Adrenal gland (tissue), 12 donors: ENCODE measurements around the gene LEKR1. TPM values are rescaled to one million over a fixed set of nuclear protein-coding genes. Genes with fewer than 3 reads are reported as not detected.

Experiments
- DNase-seq, 7 donors: peaks; one replicate each; pipeline ENCODE4 v3.0.0-alpha.2; 2019 to 2020
- H3K27ac ChIP-seq, 5 donors: fragments of 200-600 bp; sonication (generic) in 4 of 5; 1 replicate in 3 of 5; 2 replicates in 2 of 5; pipeline versions ENCODE4 v1.5.1 to v1.8.0; 2016 to 2020; ENCODE audit warnings: mild to moderate bottlenecking in 1 of 5
- H3K27me3 ChIP-seq: fragments of 200-600 bp; 2 replicates; pipeline ENCODE4 v1.8.0; 2021
- H3K36me3 ChIP-seq, 2 donors: fragments of 200-600 bp; replicated peaks in 1 of 2; 1 replicate in 1 of 2; 2 replicates in 1 of 2; pipeline versions ENCODE4 v1.5.1 to v1.8.0; 2018 to 2022
- H3K4me1 ChIP-seq, 2 donors: fragments of 200-600 bp; replicated peaks in 1 of 2; 1 replicate in 1 of 2; 2 replicates in 1 of 2; pipeline versions ENCODE4 v1.5.1 to v1.8.0; 2018 to 2021
- H3K4me3 ChIP-seq, 4 donors: fragments of 200-600 bp; sonication (generic) in 3 of 4; one replicate each; pipeline ENCODE4 v1.5.1; 2016 to 2018
- H3K9me3 ChIP-seq, 3 donors: fragments of 200-600 bp; sonication (generic) in 1 of 3; replicated peaks in 1 of 3; 1 replicate in 2 of 3; 2 replicates in 1 of 3; pipeline versions ENCODE4 v1.5.1 to v1.8.0; 2016 to 2021
- POLR2A ChIP-seq, 2 donors: fragments of 450-650 bp; IDR thresholded peaks; one replicate each; pipeline ENCODE4 v1.6.1; 2017; ENCODE audit warnings: antibody characterized with exemption in 2 of 2, mild to moderate bottlenecking in 2 of 2, moderate library complexity in 1 of 2
- WGBS, 4 donors: extraction: QIAGEN DNeasy Blood & Tissue Kit in 2 of 4; methylation state at CpG; one replicate each; pipeline versions ENCODE4 v1.1.5 to v1.1.7; 2013 to 2017; 5-methylcytosine and 5-hydroxymethylcytosine counted together
- intact Hi-C, 2 donors: fragments of 100-400 bp; cut with DNase I; formaldehyde crosslinking; loops; one replicate each; pipeline versions ENCODE4 v1.14.1 to v1.15.0; 2022 to 2023
- polyA plus RNA-seq, 3 donors: library from polyadenylated mRNA; stranded (reverse); fragments of 200-250 nt in 2 of 3; fragments of 350-450 nt in 1 of 3; fragmentation: Illumina TruSeq in 1 of 3; extraction: RNeasy Lipid Tissue Mini Kit (QIAGEN cat#74804) in 1 of 3; gene quantifications; one replicate each; pipeline ENCODE4 v1.2.3, GENCODE V29; 2013 to 2014
- small RNA-seq, 2 donors: library from RNA; depleted of rRNA; stranded (forward); fragments of <200 nt; gene quantifications; one replicate each; pipeline ENCODE3, GENCODE V24; 2016
- total RNA-seq, 9 donors: library from RNA; depleted of rRNA in 4 of 9; stranded (reverse); fragments of >200 nt in 4 of 9; fragments of 120-200 nt in 1 of 9; fragmentation: NEBNext Ultra II Directional in 1 of 9; extraction: Animal tissue kit (Norgen Biotek cat#: 25700) in 1 of 9; gene quantifications; one replicate each; pipeline versions ENCODE4 v1.1.0 to v1.2.4, GENCODE V29; 2013 to 2023
- TF ChIP-seq, protein P1 (sequence below), 6 experiments: fragments of 450-650 bp in 4 of 6; fragments of 200-600 bp in 2 of 6; sonication (generic) in 1 of 6; IDR thresholded peaks; 1 replicate in 5 of 6; 2 replicates in 1 of 6; pipeline versions ENCODE4 v1.5.1 to v1.8.0; 2016 to 2021; ENCODE audit warnings: antibody characterized with exemption in 6 of 6, mild to moderate bottlenecking in 2 of 6, moderate library complexity in 1 of 6
- donor health status: healthy with polysubstance abuse.
- donor health status: Bipolar disorder and iron deficiency.
- donor health status: DM: yes; HTN: yes; CAD: no.
- donor health status: DM: no; HTN: no; CAD: no.
- donor health status: DM: no; HTN: no; CAD: no.
- donor health status: DM: yes; HTN: yes; CAD: no.

The LEKR1 gene
- total and polyA plus RNA-seq, 12 donors: 0.28 to 2.3 (median 1.5) TPM

DNA sequence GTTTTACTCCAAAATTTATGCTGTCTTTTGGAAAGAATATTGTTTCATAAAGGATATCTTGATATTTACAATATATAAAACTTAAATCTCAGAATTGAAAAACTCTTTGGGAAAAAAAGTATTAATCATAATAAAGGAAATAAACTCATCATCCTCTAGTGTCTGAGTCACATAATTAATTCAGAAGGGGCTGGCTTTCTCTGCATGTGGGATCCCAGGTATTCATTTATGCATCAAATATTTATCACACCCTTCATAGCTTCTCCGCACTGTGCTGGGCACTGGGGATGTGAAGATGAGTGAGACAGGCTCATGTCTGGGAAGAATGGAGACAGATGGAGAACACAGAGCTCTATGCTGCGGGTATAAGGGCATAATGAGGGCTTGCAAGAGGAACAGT lies 268.1 kb downstream of the LEKR1 start:
- H3K27ac ChIP-seq: no peak overlapping the region
- TF ChIP-seq, protein P1, sequence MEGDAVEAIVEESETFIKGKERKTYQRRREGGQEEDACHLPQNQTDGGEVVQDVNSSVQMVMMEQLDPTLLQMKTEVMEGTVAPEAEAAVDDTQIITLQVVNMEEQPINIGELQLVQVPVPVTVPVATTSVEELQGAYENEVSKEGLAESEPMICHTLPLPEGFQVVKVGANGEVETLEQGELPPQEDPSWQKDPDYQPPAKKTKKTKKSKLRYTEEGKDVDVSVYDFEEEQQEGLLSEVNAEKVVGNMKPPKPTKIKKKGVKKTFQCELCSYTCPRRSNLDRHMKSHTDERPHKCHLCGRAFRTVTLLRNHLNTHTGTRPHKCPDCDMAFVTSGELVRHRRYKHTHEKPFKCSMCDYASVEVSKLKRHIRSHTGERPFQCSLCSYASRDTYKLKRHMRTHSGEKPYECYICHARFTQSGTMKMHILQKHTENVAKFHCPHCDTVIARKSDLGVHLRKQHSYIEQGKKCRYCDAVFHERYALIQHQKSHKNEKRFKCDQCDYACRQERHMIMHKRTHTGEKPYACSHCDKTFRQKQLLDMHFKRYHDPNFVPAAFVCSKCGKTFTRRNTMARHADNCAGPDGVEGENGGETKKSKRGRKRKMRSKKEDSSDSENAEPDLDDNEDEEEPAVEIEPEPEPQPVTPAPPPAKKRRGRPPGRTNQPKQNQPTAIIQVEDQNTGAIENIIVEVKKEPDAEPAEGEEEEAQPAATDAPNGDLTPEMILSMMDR (IDR thresholded peaks at IDR 0.05): no peak
- no peak for TF ChIP-seq POLR2A (IDR thresholded peaks at IDR 0.05)
- no peak overlapping the region for H3K4me3 ChIP-seq
- WGBS, 4 donors: 86 to 95% (median 92%) methylated on average over 2 of the region's 2 CpGs
- no peaks in the 10 kb centered on the region for H3K36me3 ChIP-seq
- no peaks in the 10 kb centered on the region for H3K9me3 ChIP-seq
- intact Hi-C loops: loop anchor here in 1 of 2 donors (5.0 kb wide), 1 partner anchor 38 kb away; no protein-coding TSS in a partner anchor
- no peak for DNase-seq
- H3K4me1 ChIP-seq: peaks cover 8 to 10% of the 10 kb centered on the region in 2 donors
- H3K27me3 ChIP-seq: no peaks in the 10 kb centered on the region

DNA sequence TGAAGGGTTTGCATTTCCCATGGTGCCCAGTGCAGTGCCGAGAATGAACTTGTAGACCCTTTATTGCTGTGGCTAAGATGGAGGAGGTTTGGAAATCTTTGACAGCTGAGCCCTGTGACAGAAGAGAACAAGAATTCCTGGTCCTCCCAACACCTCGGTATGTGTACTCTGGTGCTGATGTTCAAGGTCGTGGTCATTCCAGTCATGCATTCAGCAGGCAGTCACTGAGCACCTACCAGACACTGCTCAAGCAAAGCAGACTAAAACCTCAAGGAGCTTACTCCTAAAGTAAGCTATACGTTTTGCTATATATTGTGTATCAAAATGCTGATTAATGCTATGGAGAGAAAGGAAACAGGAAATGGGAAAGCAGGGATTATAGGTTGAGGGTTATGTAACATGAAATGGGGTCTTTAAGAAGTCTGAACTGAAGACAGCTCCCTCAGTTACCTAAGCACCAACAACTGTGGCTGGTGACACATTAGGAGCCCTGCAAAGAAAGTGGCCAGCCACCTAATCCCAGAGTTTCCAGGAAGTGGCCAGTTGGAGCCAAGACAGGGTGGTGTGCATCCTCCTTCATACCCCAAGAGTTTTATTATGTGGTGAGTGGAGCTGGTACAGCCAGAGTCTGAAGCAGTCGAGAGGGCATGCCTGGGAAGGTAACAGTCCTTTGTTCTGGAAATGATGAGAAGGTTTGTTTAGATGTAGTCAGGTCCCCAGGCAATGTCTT lies 268.8 kb downstream of the LEKR1 start:
- DNase-seq: peak in 2 of 7 donors; percentile 40 to 52
- H3K27ac ChIP-seq: no peak overlapping the region
- peaks cover 2 to 4% of the 10 kb centered on the region in 2 donors for H3K4me1 ChIP-seq
- TF ChIP-seq, protein P1 (IDR thresholded peaks at IDR 0.05): no peak
- TF ChIP-seq POLR2A (IDR thresholded peaks at IDR 0.05): no peak
- 59 to 73% (median 66%) methylated on average over 4 to 5 of the region's 5 CpGs for WGBS, 4 donors
- H3K36me3 ChIP-seq: no peaks in the 10 kb centered on the region
- no peaks in the 10 kb centered on the region for H3K27me3 ChIP-seq
- intact Hi-C loops: loop anchor here in 1 of 2 donors (5.0 kb wide), 1 partner anchor 37 kb away; no protein-coding TSS in a partner anchor
- H3K9me3 ChIP-seq: no peaks in the 10 kb centered on the region
- no peak overlapping the region for H3K4me3 ChIP-seq

Small RNAs within 50 kb of the gene (small RNA-seq; reads per million reads assigned to genes)
- gene KLF3P2: 0 reads per million in 2 donors

Other genes starting within 250 kb of the LEKR1 start
- 10 to 100 TPM; 15.8 to 75.5 (median 19.8) TPM for gene TIPARP, start 151.8 kb upstream of the LEKR1 start, total RNA-seq
- gene TIPARP, start 151.8 kb upstream of the LEKR1 start, polyA plus RNA-seq: 10 to 100 TPM in 2 of 3 donors, 1 to 10 TPM in 1; 9.5 to 14.6 (median 10.9) TPM